GM18499 (cell line): ENCODE data around the gene FBXL5.
"Not testable (repeated sequence)": the region's sequence is repeated elsewhere in the genome, so short reads cannot be mapped to it uniquely, and the experiment has no call there.

ENCODE experiments used
- ATAC-seq: cut with Tn5 transposase; IDR thresholded peaks from one replicate; pipeline ENCODE4 v1.9.1; 2021; ENCODE audit warnings: moderate number of reproducible peaks; ENCODE audit not compliant: insufficient read depth, unreplicated experiment

The FBXL5 gene

DNA sequence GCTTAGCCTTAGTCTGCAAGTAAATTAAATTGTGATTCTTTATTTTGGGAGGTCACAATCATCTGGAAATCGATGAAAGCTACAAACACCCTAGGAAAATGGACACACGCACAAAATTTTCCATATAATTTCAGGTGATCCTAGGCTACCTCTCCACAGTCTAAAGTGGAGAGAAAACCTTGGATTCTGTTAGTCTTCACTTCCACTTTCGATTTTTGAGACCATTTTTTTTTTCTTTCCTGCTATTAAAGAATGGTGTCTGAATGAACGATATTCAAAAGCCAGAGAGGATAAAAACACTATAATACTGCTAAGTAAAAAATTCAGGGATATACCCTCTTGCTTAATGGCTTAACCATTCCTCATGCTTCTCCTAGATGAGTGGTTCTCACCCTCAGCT lies 1.7 kb downstream of the FBXL5 start:
- ATAC-seq, result no peak

DNA sequence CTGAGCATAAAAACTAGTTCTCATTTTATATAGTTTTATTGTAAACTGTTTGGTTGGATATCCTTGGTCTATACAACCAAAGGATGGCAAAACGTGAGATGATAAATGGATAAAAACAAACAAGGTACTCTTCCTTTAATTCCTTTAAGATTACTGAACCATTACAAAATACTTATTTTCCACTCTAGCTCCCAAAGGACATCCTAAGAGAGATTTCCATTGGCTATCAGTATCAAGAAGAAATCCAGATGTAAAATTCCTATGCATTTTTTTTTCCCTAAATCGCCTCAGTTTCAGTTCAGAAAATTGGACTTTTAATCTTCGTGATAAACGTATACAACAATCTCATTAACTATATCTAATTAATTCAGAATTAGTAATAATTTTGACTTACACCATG lies 2.3 kb downstream of the FBXL5 start:
- no peak for ATAC-seq

DNA sequence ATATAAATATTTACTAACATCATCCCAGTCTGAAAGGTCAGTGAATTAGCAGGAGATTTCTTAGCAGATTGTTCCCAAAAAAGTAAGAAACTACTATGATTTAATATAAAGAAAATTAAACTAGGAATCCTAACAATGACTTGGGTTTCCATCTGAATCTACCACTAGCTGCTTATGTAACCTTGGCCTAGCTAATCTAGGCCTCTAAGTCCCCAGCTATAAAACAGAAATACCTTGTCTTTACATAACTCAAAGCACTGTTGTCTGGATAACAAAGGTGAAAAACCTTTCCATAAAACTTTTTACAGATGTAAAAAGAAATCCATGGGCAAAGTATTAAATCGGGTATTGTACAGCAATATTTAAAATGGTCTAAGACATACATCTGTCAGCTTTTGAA lies 3.0 kb downstream of the FBXL5 start:
- ATAC-seq, result no peak

DNA sequence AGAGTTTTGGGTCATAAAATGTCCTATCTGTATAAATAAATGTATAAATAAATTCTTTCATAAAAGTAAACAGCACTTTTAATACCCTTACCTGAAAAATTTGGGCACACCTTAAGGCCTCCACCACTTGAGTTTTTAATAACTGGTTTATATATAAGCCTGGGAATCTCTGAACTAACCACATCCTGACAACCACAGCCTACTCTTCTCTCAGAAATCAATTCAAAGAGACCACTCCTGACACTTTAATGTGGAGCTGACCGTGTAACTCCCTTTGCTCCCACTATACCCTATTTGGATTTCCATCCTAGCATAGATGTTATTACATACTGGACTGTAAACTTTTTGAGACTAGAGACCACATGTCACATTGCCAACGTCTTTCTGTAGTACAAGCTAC lies 3.5 kb downstream of the FBXL5 start:
- ATAC-seq, result no peak

DNA sequence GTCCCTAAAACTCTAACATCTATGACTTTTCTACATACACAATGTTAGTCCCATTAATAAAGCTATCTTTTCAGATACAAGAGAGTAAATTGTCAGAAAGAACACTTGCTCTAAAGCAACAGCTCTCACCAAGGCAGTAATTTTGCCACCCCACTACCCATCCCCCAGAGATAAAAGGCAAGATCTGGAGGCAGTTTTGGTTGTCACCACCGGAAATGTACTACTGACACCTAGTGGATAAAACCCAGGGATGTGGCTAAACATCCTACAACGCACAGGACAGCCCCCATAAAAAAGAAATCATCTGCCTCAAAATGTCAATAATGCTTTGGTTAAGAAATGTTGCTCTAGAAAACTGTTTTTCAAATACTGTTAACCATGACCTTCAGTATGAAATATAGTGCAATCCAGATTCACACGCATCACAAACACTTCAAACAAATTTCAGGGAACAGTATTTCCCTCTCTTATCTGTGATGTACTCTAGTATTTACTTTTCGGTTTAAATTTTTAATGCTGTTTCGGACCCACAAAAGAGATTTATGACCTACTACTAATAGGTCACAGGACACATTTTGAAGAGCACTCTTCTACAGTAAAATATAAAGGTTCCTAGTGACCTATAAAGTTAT lies 5.1 kb downstream of the FBXL5 start:
- ATAC-seq, result no peak

DNA sequence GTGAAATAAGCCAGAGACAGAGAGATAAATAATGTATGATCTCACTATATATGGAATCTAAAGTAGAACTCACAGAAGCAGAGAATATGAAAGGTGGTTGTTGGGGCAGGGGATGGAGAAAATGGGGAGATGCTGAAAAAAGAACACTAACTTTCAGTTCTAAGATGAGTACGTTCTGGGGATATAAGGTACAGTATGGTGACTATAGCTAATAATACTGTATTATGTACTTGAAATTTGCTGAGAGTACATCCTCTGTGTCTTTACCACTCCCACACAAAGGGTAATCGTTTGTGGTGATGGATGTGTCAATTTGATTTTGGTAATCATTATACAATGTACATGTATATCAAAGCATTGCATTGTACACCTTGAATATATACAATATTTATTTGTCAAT lies 6.6 kb downstream of the FBXL5 start:
- ATAC-seq, result peak; percentile 42

DNA sequence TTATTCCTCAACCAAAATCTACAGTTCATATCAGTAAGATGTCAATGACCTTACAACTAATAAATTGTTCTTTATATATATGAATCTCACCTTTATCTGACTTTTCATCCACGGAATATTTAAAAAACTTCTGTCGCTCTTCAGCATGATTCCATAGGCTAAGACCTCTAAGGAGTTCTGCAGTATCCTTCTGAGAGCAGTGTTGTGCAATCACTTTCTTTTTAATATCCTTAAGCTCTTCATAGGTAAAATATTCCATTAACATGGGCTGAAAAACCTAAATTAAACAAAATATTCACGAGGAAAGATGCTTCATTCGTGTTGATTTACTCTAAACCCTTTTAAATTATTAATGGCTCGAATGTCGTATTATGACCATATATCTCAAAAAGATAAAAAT lies 16.7 kb downstream of the FBXL5 start:
- no peak for ATAC-seq

DNA sequence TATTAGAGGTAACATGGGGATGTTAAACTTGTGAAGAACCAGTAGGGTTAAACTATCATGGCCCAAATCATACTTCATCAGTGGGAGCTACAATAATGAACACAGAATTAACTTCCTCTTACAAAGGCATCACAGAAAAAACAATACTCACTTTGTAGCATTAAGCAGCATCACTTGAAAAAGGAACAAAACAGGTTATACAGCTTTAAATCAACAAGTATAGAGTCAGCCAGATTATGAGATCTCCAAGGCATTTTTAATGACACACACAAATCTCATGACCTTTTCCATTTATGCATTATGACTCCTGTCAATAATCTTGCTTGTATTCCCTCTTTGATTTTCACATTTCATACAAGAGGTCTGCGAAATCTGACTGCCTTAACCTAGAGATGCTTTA lies 18.3 kb downstream of the FBXL5 start:
- no peak for ATAC-seq

DNA sequence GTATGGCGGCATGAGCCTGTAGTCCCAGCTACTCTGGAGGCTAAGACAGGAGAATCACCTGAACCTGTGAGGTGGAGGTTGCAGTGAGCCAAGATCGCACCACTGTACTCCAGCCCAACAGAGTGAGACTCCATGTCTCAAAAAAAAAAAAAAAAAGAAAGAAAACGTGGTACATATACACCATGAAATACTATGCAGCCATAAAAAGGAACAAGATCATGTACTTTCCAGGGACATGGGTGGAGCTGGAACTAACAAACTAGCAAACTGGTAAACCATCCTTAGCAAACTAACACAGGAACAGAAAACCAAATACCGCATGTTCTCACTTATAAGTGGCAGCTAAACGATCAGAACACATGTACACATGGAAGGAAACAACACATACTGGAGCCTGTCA lies 37.8 kb downstream of the FBXL5 start:
- not testable (repeated sequence) for ATAC-seq

DNA sequence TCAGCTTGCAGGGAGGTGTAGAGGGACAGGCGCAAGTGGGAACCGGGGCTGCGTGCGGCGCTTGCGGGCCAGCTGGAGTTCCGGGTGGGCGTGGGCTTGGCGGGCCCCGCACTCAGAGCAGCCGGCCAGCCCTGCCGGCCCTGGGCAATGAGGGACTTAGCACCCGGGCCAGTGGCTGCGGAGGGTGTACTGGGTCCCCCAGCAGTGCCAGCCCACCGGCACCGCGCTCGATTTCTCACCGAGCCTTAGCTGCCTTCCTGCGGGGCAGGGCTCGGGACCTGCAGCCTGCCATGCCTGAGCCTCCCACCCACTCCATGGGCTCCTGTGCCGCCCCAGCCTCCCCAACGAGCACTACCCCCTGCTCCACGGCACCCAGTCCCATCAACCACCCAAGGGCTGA lies 40.3 kb downstream of the FBXL5 start:
- not testable (repeated sequence) for ATAC-seq

DNA sequence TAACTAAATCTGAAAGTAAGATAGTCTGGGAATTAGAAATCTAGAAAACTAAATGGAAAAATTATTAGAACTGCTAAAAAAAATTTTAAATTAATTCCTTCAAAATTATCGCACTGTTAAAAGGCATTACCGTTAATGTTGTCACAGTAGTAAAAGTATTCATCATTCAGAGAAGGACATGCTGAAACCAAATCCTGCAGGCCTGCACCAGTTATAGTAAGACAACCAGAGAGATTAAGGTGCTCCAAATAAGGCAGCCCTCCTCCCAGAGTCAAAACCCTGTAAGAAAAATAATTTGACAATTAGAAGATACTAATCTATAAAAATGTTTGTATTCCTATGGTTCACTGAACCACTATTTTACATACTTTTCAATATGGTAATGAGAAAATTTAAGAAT lies 43.0 kb downstream of the FBXL5 start:
- ATAC-seq, result no peak

DNA sequence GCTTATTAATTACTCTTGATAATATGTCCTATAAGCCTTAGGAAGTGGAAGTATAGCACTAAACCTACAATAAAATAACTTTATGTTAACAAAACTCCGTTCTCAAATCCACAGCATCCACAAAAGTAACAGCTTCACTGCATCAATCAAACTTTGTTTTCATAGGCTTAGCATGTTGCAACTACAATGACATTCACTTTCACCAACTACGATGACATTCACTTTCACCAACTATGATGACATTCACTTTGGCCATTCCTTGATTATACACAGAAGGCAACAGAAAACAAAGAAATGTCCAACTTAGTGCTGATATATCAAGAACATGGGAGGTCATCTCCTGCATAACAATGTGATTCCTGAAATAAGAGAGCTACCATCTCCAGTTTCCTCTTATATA lies 44.3 kb downstream of the FBXL5 start:
- no peak for ATAC-seq

DNA sequence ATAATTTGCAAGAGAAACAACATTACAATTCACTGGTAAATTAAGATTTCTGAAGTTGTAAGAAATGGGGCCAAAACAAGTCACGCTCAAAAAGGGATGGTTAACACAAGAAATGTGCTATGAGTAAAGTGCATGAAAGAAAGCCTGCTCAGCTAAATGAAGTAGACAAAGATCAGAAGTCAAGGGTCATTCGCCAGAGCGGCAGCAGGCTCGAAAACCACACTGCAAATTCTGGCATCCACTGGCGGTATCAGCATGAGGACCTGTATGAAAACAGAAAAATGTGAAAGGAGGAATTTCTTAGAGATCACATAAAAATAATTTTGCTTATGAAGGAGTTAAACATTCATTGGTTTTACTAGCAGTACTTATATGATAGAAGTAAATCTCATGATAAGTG lies 49.6 kb downstream of the FBXL5 start:
- ATAC-seq, result no peak

DNA sequence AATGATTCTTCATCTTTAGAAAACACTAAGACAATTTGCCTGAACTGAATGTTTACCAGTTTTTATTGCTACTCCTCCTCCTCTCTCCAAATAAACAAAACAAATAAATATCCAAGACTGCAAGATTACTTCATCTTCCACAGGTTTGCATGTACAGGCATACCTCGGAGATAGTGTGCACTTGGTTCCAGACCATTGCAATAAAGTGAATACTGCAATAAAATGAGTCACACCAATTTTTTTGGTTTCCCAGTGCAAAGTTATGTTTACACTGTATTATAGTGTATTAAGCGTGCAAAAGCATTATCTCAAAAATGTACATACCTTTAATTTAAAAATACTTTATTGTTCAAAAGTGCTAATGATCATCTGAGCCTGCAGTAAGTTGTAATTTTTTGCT lies 53.3 kb downstream of the FBXL5 start:
- no peak for ATAC-seq

DNA sequence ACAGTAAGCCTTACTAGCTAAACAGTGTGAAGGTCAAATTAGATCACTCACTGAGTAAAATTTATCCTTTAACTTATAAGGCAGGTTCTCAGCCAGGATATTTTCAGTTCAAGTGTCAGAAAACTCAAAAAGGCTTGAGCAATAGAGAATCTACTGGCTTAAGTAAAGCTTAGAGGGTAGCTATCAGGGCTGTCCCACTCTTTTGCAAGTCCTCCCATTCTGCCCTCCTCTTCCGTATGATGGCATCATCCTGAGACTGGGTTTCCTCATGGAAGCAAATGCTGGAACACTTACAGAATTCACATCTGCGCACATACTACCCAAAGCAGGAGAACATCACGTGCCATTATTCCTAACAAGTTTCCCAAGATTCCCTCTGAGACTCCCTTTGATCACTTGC lies 55.0 kb downstream of the FBXL5 start:
- no peak for ATAC-seq

DNA sequence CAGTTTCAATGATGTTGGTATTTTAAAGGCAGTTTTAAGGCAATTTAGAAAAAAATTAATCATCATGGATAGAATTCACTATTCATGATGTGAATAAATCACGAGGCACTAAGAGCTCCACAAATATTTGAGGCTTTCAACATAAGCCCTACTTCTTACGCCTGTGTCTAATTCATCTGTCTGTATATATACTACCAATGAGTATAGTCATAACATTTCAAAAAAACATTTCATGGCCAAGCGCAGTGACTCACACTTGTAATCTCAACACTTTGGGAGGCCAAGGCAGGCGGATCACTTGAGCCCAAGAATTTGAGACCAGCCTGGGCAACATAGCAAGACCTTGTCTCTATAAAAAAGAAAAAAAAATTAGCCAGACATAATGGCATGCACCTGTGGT lies 56.5 kb downstream of the FBXL5 start:
- ATAC-seq, result no peak

DNA sequence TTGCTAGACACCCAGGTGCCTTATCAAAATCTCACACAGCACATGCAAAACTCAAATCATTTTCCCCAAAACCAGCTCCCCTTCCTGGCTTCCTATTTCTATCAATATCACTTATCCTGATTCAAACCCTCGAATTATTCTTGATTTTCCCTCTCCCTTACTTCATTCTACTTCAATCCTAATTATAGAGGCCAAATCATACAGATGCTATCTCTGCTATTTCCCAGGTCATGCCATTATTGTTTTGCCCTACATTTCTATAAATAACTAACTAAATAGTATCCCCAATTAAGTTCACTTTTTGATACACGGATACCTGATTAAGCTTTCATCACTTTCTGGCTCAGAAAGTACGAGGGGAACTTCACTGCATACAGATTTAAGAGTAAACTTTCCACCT lies 62.4 kb downstream of the FBXL5 start:
- no peak for ATAC-seq

DNA sequence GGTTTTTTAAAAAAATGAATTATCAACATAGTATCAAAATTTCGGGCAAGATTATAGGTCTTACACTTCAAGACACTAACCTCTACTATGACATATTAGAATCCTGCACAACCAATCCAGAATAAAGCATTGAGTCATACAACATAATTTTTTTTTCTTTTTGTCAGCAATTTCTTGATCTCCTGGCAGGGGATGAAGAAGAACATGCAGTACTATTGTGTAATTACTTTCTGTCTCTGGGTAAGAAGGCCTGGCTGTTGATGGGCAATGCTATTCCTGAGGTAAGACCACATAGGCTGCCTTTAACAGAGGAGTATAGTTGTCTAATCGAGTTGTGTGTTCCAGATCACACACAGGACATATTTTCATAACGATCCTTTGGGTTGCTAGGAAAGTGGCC lies 67.5 kb downstream of the FBXL5 start:
- ATAC-seq, result no peak

DNA sequence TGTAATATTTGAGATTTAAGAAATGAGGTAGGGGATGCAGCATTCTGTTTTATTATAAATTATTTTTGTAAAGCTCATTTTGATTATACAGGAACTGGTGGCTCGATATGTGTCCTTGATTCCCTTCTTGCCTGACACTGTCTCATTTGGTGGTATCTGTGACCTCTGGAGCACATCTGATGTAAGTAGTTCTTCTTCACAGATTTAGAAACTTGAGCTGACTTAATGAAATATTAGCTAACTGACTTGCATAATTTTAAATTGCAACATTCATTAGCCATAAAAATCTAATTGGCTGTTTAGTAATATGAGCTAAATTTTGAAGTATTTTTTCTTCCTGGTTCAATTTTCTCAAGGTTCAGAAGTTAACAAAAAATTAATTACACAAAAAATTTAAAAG lies 69.1 kb downstream of the FBXL5 start:
- ATAC-seq, result no peak

DNA sequence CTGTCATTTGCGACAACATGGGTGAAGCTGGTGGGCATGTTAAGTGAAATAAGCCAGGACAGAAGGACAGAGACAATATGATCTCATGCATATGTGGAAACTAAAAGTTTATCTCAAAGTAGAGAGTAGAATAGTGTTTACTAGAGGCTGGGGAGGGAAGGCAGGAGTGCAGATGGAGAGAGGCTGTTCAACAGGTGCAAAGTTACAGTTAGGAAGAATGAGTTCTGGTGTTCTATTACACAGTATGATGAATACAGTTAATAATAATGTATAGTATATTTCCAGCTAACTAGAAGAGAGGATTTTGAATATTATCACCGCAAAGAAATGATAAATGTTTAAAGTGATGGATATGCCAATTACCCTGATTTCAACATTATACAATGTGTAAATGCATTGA lies 69.8 kb downstream of the FBXL5 start:
- ATAC-seq, result no peak

DNA sequence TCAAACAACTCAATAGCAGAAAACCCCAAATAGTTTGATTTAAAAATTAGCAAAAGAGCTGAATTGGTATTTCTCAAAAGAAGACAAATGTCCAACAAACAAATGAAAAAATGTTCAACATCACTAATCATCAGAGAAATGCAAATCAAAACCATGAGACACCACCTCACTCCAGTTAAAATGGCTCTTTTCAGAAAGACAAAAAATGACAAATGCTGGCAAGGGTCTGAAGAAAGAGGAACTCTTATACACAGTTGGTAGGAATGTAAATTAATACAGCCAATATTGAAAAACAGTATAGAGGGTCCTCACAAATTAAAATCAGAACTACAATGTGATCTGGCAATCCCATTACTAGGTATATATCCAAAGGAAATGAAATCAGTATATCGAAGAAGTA lies 70.4 kb downstream of the FBXL5 start:
- ATAC-seq, result no peak

DNA sequence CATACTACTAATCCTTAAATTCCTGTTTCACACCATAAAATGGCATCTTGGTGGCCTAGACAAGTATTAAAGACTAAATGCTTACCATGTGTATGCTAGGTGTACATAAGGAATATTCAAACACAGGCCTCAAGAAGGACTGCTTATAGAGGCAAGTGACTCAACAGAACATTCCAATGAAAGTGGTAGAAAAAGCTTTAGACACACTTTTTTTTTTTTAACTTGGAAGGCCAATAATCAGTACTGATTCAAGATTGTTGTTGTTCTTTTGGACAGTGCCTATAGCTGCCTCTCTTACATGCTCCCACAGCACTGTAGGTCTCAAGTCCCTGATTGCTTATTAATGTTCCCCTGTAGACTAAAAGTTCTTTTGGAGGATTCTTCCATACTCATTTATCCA lies 77.6 kb downstream of the FBXL5 start:
- ATAC-seq, result no peak

DNA sequence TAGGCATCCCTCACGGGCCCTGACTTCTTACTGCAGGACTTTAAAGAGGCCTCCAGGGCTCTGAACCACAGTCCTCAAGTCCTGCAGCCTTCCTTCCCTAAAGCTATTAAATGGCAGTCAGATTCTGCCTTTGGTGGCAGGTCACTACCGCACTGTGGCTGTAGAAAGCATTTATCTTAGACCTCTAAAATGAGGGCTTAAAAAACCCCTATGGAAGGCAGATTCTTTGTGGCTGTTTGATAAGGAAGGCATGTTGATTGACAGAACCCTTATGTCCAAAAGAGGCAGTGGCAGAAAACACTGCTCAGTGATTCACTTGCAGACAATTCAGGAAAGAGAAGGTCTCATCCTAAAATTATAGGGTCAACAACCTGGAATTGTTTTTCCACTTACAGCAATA lies 79.2 kb downstream of the FBXL5 start:
- no peak for ATAC-seq
